AG09309 (cell line): ENCODE data around the gene ETNPPL.

Source experiments
- DNase-seq: peaks from one replicate; pipeline ENCODE4 v3.0.0-alpha.2; 2010; ENCODE audit warnings: low read depth
- H3K4me3 ChIP-seq: 2 replicates; pipeline ENCODE4 v1.5.1; 2011; ENCODE audit warnings: mild to moderate bottlenecking, low read depth, low read length, moderate library complexity; ENCODE audit not compliant: control insufficient read depth
- CTCF ChIP-seq: IDR thresholded peaks from 2 replicates; pipeline ENCODE4 v1.5.1; 2011; ENCODE audit warnings: mild to moderate bottlenecking, low read depth, low read length, inconsistent platforms; ENCODE audit not compliant: insufficient read depth, control insufficient read depth; ENCODE audit errors: missing control alignments

The ETNPPL gene

GRCh38 chr4:108696160-108696559, 66.7 kb downstream of the ETNPPL start:
- no peak overlapping the region for H3K4me3 ChIP-seq
- TF ChIP-seq CTCF, result no peak
- DNase-seq, result no peak

- DNase-seq, result no peak
- TF ChIP-seq CTCF, result no peak
- H3K4me3 ChIP-seq, result no peak overlapping the region
Measured at GRCh38 chr4:108695062-108695461, 67.8 kb downstream of the ETNPPL start.

GRCh38 chr4:108694423-108694822, 68.4 kb downstream of the ETNPPL start:
- DNase-seq, result no peak
- no peak overlapping the region for H3K4me3 ChIP-seq
- TF ChIP-seq CTCF, result no peak

GRCh38 chr4:108693819-108694218, 69.0 kb downstream of the ETNPPL start:
- TF ChIP-seq CTCF, result no peak
- DNase-seq, result no peak
- H3K4me3 ChIP-seq, result no peak overlapping the region

GRCh38 chr4:108693211-108693610, 69.6 kb downstream of the ETNPPL start:
- DNase-seq, result no peak
- no peak overlapping the region for H3K4me3 ChIP-seq
- no peak for TF ChIP-seq CTCF
